M059J (cell line): ENCODE measurements around the gene KLLN. TPM values are rescaled to one million over a fixed set of nuclear protein-coding genes. Genes with fewer than 3 reads are reported as not detected.
A peak's percentile ranks its signal among the peaks of the same experiment; 100 is the strongest.
"Not testable (repeated sequence)": the region's sequence is repeated elsewhere in the genome, so short reads cannot be mapped to it uniquely, and the experiment has no call there.

Experiments used
- DNase-seq: peaks from one replicate; pipeline ENCODE4 v3.0.0-alpha.2; 2012; ENCODE audit warnings: low read depth
- total RNA-seq: library from RNA; depleted of rRNA; stranded (reverse); fragments of >200 nt; shearing (Covaris generic); gene quantifications from 2 replicates; pipeline ENCODE4 v1.2.3, GENCODE V29; 2014; rRNA removed

Gene KLLN
- total RNA-seq, 1 experiment from 2014 or later = 0.69 TPM

- DNase-seq = no peak
Measured at GRCh38 chr10:87842776-87843497, 20.4 kb downstream of the KLLN start.

DNA sequence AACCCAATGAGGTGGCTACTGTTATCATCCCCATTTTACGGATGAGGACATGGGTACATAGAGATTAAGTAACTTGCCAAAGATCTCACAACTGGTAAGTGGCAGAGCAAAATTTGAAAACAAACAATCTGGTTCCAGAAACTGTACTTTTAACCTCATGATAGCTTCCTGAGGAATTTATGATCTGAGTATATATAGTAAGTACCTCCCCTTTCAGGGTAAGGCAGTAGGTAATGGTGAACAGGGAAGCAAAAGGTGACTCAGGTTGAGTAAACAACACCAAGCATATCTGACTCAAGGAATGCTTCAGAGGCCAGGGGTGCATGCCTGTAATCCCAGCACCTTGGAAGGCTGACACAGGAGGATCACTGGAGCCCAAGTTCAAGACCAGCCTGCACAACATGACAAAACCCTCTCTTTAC is 21.1 kb downstream of the KLLN start:
- peak; percentile 89 for DNase-seq

DNA sequence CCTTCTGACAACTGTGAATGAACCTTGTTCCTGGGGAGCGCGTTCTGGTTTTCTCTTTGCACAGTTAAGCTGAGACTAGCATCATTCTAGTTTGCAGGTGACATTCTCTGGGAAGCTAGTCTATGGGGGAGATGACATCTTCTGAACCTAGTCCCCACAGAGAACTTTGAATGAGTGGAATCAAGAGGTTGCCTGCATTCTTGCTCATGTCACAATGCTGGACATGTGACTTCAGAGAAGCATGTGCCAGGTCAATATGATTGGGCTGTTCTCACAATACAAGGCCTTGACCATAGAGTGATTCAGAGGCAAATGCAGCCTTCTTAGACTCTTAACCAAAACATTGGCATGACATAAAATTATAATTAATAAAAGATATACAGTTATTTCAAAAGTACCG is 22.1 kb downstream of the KLLN start:
- peak; percentile 14 for DNase-seq

GRCh38 chr10:87838650-87839049 is 24.7 kb downstream of the KLLN start:
- no peak for DNase-seq

- no peak for DNase-seq
Measured at GRCh38 chr10:87837445-87837844, 25.9 kb downstream of the KLLN start.

DNA sequence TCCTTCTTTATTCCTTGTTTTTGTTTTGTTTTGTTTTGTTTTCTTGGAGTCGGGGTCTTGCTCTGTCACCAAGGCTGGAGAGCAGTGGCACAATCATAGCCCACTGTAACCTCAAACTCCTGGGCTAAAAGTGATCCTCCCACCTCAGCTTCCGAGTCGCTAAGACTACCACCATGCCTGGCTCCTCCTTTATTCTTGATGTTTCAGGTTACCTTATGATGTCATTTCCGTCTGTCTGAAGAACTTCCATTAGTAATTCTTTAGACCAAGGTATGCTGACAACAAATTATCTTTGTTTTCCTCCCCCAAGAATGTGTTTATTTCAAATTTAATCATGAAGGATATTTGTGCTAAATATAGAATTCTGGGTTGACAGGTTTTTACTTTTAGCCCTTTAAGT is 27.2 kb downstream of the KLLN start:
- DNase-seq = no peak

- peak; percentile 13 for DNase-seq
Measured at GRCh38 chr10:87829986-87830729, 33.2 kb downstream of the KLLN start.

- not testable (repeated sequence) for DNase-seq
Measured at GRCh38 chr10:87829051-87829450, 34.3 kb downstream of the KLLN start.

- no peak for DNase-seq
Measured at GRCh38 chr10:87827681-87828080, 35.7 kb downstream of the KLLN start.

DNA sequence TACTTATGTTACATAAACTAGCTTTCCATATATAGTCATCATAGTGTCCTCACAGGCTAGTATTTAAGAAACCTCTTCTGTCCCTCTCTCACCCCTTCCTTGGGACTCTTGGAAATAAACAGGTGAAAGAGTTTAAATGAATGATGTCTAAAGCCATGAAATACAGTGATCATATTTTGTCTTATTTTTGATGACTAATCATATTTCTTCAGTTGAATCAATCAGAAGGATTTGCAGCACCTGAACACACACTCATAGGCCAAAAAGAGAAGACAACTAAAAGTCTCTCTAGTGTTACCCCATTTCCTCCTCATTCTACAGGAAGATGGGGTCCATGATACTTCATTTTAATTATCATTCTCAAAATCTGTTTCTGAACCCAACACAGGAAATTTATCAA is 36.7 kb downstream of the KLLN start:
- DNase-seq = no peak

GRCh38 chr10:87819289-87819585 is 44.1 kb downstream of the KLLN start:
- DNase-seq = no peak

DNA sequence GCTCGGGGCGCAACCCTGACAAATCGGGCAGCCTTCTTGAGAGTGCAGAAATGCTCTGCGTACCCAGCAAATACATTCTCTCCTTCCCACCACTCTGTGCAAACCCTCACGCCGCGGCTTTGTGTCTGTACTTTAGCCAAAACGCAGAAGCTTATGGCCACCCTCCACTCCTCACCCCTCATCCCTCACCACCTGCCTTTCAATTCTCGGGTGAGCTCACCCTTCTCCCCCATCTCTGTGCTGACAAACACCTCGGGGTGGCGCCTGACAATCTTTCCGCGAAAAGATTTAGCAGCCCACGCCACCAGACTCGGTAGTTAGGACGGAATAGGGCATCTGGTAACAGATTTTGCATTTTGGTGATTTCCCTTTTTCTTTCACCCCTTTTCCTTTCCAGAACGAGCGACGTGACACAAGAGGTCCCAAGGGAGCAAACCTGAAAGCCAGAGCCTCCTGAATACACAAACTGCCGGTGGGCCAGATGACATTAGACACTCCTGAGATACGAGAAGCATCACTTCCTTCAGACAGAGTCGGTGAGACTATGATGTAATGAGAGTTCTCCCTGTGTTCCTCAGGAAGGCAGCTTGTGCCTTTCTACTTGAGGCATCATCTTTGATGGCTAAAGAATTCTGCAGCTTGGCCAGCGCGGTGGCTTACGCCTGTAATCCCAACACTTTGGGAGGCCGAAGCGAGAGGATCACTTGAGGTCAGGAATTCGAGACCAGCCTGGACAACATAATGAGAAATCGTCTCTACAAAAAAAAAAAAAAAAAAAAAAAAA is 44.6 kb downstream of the KLLN start:
- peak; percentile 43 for DNase-seq

- DNase-seq = peak; percentile 86
Measured at GRCh38 chr10:87817609-87818504, 45.5 kb downstream of the KLLN start, which contains the start of gene ATAD1. Gene ATAD1, minus strand, starts transcription at chr10:87818226. Its CDS starts 3,627 bp downstream, at chr10:87814599.

GRCh38 chr10:87816898-87817608 is 46.3 kb downstream of the KLLN start:
- DNase-seq = no peak

DNA sequence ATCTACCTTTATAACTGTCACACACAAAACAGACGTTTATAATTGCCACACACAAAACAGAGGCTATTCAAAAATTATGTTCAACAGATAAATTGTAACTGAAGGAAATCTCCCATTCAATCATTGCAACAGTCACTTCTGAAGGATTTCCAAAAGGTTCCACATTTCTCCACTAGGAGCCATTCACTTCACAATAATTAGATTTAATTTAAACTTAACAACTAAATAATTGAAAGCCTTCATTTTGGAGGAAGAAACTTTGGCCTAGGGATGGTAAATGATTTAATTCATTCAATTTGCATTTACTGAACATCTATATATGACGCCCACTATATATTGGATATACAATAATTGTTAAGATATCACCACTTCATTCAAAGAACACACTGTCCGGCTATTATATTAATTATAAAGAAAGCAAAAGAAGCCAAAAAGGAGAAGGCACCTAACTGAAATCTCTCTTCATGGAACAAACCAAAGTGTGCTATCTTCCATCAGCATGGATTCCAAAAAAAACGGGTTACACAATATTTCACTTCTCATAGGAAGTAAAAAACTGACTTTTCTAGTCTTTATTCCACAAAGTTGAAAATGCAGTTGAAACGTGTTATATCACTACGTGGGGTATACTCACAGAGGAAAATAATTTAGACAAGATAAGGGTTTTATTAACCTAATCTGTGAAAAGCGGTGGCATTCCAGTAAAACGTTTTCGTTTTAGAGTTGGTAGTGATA is 47.0 kb downstream of the KLLN start:
- no peak for DNase-seq

Other genes starting within 250 kb of the KLLN start
- gene PAPSS2, start 203.7 kb downstream of the KLLN start, total RNA-seq = 69.1 and 81.0 TPM in 2 replicates
- gene ATAD1, start 45.3 kb downstream of the KLLN start, total RNA-seq = 21.4 and 40.7 TPM in 2 replicates
- gene PTEN, start 92 bp upstream of the KLLN start, total RNA-seq = 7.1 and 15.4 TPM in 2 replicates